Measurements from ENCODE around the gene PNMA6E. TPM values are rescaled to one million over a fixed set of nuclear protein-coding genes. Genes with fewer than 3 reads are reported as not detected.
"Not testable (repeated sequence)": the region's sequence is repeated elsewhere in the genome, so short reads cannot be mapped to it uniquely, and the experiment has no call there.

PNMA6E gene
- total RNA-seq, 1 donor: 0.10 TPM

GRCh38 chrX:153387987-153388721 is 13.0 kb downstream of the PNMA6E start:
- Histone ChIP-seq H3K27me3 (ENCODE audit: insufficient read depth, low read length) (no peaks in the 10 kb centered on the region), H3K4me1 (ENCODE audit: insufficient read depth, low read length) (no peaks in the 10 kb centered on the region), H3K4me3 (ENCODE audit: low read length) (no peak overlapping the region), H3K9me3 (ENCODE audit: low read depth, low read length) (no peaks in the 10 kb centered on the region)

GRCh38 chrX:153387345-153387744 is 13.8 kb downstream of the PNMA6E start:
- H3K4me1 ChIP-seq (ENCODE audit: insufficient read depth, low read length): no peaks in the 10 kb centered on the region
- H3K4me3 ChIP-seq (ENCODE audit: low read length): no peak overlapping the region
- H3K9me3 ChIP-seq (ENCODE audit: low read depth, low read length): no peaks in the 10 kb centered on the region
- no peaks in the 10 kb centered on the region for H3K27me3 ChIP-seq (ENCODE audit: insufficient read depth, low read length)

- H3K4me1 ChIP-seq (ENCODE audit: insufficient read depth, low read length): no peaks in the 10 kb centered on the region
- H3K9me3 ChIP-seq (ENCODE audit: low read depth, low read length): no peaks in the 10 kb centered on the region
- H3K4me3 ChIP-seq (ENCODE audit: low read length): no peak overlapping the region
- no peaks in the 10 kb centered on the region for H3K27me3 ChIP-seq (ENCODE audit: insufficient read depth, low read length)
Observed at GRCh38 chrX:153386097-153386496, 15.1 kb downstream of the PNMA6E start.

- H3K9me3 ChIP-seq (ENCODE audit: low read depth, low read length); H3K27me3 ChIP-seq (ENCODE audit: insufficient read depth, low read length); H3K4me3 ChIP-seq (ENCODE audit: low read length); H3K4me1 ChIP-seq (ENCODE audit: insufficient read depth, low read length): not testable (repeated sequence)
Observed at GRCh38 chrX:153384973-153385372, 16.2 kb downstream of the PNMA6E start.

GRCh38 chrX:153384390-153384789 is 16.8 kb downstream of the PNMA6E start:
- Histone ChIP-seq H3K27me3 (ENCODE audit: insufficient read depth, low read length) (no peaks in the 10 kb centered on the region), H3K4me1 (ENCODE audit: insufficient read depth, low read length) (no peaks in the 10 kb centered on the region), H3K9me3 (ENCODE audit: low read depth, low read length) (no peaks in the 10 kb centered on the region), H3K4me3 (ENCODE audit: low read length) (no peak overlapping the region)

GRCh38 chrX:153382563-153383482 is 18.3 kb downstream of the PNMA6E start:
- Histone ChIP-seq H3K27me3 (ENCODE audit: insufficient read depth, low read length) (no peaks in the 10 kb centered on the region), H3K4me1 (ENCODE audit: insufficient read depth, low read length) (no peaks in the 10 kb centered on the region), H3K9me3 (ENCODE audit: low read depth, low read length) (no peaks in the 10 kb centered on the region), H3K4me3 (ENCODE audit: low read length) (no peak overlapping the region)

DNA sequence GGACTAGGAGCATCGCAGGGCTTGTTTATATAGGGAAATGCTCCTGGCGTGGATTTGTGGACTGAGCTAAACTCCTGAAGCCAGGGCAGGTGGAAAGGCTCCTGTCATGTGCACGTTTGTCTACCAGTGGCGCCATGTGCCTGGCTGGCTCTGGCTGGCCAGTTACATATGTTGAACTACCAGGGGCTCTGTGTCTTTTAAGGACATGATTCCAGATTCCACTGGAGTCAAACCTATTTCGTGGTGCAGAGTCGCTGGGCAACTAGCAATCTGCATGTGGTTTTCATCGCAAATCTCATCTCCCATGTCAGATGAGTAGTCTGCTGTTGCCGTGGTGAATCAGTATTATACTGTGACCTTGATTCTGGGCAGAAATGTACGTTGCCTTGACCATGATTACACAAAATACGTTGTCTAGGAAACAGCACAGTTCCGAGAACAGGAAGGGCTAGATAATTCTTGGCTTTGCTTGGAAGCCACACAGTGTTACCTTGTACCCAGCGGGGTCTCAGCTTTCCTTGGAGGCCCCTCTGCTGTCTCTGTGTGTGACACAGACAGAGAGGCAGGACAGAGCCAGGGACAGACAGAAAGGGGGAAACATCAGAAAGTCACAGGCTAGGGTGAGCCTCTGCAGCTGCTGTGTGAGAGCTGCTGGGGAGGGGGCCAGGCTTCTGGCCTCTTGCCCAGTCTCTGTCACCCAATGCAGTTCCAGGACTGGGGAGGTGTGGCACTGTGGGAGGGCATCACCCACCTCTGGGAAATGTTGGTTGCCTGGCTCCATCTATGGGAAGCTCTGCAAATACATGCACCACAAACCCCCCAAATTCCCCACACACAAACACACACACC is 19.2 kb downstream of the PNMA6E start:
- Histone ChIP-seq H3K9me3 (ENCODE audit: low read depth, low read length) (no peaks in the 10 kb centered on the region), H3K4me3 (ENCODE audit: low read length) (no peak overlapping the region), H3K27me3 (ENCODE audit: insufficient read depth, low read length) (no peaks in the 10 kb centered on the region), H3K4me1 (ENCODE audit: insufficient read depth, low read length) (no peaks in the 10 kb centered on the region)

- H3K4me3 ChIP-seq (ENCODE audit: low read length): no peak overlapping the region
- no peaks in the 10 kb centered on the region for H3K4me1 ChIP-seq (ENCODE audit: insufficient read depth, low read length)
- no peaks in the 10 kb centered on the region for H3K9me3 ChIP-seq (ENCODE audit: low read depth, low read length)
- no peaks in the 10 kb centered on the region for H3K27me3 ChIP-seq (ENCODE audit: insufficient read depth, low read length)
Observed at GRCh38 chrX:153380691-153381090, 20.5 kb downstream of the PNMA6E start.

DNA sequence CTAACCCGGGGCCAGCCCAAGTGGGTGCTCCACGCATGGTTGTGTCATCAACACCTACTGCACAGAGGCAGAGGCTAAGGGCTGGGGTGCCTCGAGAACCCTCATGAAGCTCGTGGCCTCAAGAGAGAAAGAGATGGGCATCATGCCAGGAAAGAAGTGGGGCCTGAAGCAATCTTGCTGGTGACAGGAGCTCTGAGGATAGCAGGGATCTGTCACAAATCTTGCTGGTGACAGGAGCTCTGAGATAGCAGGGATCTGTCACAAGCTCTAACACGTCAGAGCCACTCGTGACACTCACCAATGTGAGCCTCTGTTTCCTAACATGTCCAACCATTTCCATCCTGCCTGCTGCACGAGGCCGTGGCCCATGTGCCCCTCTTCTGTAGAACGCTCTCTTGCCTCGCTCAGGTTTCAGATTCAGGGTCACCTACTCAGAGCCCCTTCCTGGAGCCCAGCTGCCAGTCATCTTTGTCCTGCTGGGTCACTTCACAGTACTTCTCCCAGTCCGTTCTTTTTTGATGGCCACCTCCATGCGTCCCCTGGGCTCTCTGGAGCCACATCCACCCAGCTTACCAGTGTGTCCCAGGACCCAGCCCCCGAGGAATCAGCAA is 21.1 kb downstream of the PNMA6E start:
- no peak overlapping the region for H3K4me3 ChIP-seq (ENCODE audit: low read length)
- H3K27me3 ChIP-seq (ENCODE audit: insufficient read depth, low read length): no peaks in the 10 kb centered on the region
- H3K9me3 ChIP-seq (ENCODE audit: low read depth, low read length): no peaks in the 10 kb centered on the region
- H3K4me1 ChIP-seq (ENCODE audit: insufficient read depth, low read length): no peaks in the 10 kb centered on the region

- H3K4me1 ChIP-seq (ENCODE audit: insufficient read depth, low read length): no peaks in the 10 kb centered on the region
- no peak overlapping the region for H3K4me3 ChIP-seq (ENCODE audit: low read length)
- no peaks in the 10 kb centered on the region for H3K9me3 ChIP-seq (ENCODE audit: low read depth, low read length)
- H3K27me3 ChIP-seq (ENCODE audit: insufficient read depth, low read length): no peaks in the 10 kb centered on the region
Observed at GRCh38 chrX:153379508-153379907, 21.6 kb downstream of the PNMA6E start.

GRCh38 chrX:153378607-153379006 is 22.5 kb downstream of the PNMA6E start:
- H3K9me3 ChIP-seq (ENCODE audit: low read depth, low read length): no peaks in the 10 kb centered on the region

GRCh38 chrX:153377727-153378126 is 23.4 kb downstream of the PNMA6E start:
- Histone ChIP-seq H3K27me3 (ENCODE audit: insufficient read depth, low read length) (no peaks in the 10 kb centered on the region), H3K9me3 (ENCODE audit: low read depth, low read length) (no peaks in the 10 kb centered on the region), H3K4me1 (ENCODE audit: insufficient read depth, low read length) (no peaks in the 10 kb centered on the region), H3K4me3 (ENCODE audit: low read length) (no peak overlapping the region)

More at GRCh38 chrX:153378607-153379006, 22.5 kb downstream of the PNMA6E start:
- no peaks in the 10 kb centered on the region for H3K4me1 ChIP-seq (ENCODE audit: insufficient read depth, low read length)
- H3K27me3 ChIP-seq (ENCODE audit: insufficient read depth, low read length): no peaks in the 10 kb centered on the region
- H3K4me3 ChIP-seq (ENCODE audit: low read length): no peak overlapping the region

DNA sequence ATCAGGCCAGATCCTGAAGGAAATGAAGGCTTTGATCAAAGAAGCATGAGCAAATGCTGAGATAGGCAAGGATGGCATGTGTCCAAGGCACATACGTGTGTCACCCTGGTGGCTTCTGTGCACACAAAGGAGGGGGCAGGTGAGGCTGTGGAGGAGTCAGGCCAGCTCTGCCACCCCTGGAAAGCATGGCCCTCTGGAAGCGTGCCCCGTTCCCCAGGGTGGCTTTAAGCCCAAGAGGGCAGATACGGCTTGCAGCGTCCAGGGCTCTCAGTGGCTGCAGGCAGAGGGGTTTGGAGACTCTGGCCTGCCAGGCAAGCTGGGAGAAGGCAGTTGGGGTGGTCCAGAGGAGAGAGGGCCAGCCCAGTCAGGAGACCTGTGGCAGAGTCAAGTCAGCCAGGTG is 25.6 kb downstream of the PNMA6E start:
- Histone ChIP-seq H3K4me1 (ENCODE audit: insufficient read depth, low read length) (no peaks in the 10 kb centered on the region), H3K4me3 (ENCODE audit: low read length) (no peak overlapping the region), H3K9me3 (ENCODE audit: low read depth, low read length) (no peaks in the 10 kb centered on the region), H3K27me3 (ENCODE audit: insufficient read depth, low read length) (no peaks in the 10 kb centered on the region)

DNA sequence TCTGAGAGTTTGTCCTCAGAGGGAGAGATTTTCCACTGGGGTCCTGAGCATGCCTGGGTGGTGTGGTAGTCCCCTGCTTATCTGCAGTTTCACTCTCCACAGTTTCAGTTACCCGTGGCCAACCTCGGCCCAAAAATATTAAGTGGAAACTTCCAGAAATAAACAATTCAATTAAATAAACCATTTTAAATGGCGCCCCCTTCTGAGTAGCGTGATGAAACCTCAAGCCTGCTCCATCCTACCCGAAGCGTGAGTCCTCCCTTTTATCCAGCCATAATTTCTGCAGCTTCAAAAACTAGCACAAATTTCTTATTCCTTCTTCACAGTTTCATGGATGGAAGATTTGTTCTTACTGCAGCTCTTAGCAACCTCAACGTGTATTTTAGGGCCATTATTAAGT is 26.7 kb downstream of the PNMA6E start:
- H3K9me3 ChIP-seq (ENCODE audit: low read depth, low read length): no peaks in the 10 kb centered on the region
- H3K4me1 ChIP-seq (ENCODE audit: insufficient read depth, low read length): no peaks in the 10 kb centered on the region
- H3K27me3 ChIP-seq (ENCODE audit: insufficient read depth, low read length): no peaks in the 10 kb centered on the region
- H3K4me3 ChIP-seq (ENCODE audit: low read length): no peak overlapping the region

All from mononuclear cell (primary cell).